LoVo (cell line): Measurements from ENCODE around the gene SIRPG.
"Not testable (repeated sequence)": the region's sequence is repeated elsewhere in the genome, so short reads cannot be mapped to it uniquely, and the experiment has no call there.

ENCODE experiments used
- DNase-seq: peaks from one replicate; pipeline ENCODE4 v3.0.0-alpha.2; 2016; ENCODE audit warnings: low spot score

Gene SIRPG

DNA sequence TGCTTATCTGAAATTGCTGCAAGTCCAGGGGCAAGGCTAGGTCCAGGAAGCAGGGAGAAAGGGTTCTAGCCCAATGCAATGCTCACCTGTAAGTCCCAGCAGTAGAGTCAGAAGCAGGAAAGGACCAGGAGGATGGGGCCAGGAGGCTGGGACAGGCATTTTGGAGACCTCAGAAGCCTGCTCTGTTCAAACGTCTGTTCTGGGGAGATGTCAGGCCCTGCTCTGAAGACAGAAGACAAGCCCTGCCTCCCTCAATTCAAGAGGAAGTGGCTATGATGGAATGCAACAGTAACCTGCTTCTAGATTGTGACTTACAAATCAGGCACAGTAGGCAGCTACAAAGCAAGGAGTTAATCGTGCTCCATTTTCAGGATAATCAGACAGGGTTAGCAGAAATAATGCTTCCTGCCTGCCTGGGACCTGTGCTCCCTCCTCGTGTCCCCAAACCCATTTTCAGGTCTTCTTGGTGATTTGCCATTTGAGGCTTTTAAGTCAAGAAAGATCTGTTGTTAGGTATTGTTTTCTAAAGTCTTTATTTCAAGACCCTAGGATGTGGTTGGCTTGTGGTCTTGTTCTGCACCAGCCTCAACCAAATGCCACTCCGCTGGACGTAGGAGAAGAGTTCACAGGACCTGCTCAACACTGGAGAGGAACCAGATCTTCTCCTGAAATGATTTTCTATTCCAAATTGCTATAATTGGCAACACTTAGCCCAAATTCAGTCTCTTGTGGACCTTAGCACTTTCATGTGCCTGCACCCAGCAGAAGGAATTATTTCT is at the start of gene SIRPG:
TSS of gene SIRPG (minus strand) at position 224 of the 779 bp plus-strand sequence. CDS start at position 159, 65 bp downstream.
- DNase-seq, result no peak

GRCh38 chr20:1706887-1707286 is 49.3 kb upstream of the SIRPG start:
- DNase-seq, result not testable (repeated sequence)

DNA sequence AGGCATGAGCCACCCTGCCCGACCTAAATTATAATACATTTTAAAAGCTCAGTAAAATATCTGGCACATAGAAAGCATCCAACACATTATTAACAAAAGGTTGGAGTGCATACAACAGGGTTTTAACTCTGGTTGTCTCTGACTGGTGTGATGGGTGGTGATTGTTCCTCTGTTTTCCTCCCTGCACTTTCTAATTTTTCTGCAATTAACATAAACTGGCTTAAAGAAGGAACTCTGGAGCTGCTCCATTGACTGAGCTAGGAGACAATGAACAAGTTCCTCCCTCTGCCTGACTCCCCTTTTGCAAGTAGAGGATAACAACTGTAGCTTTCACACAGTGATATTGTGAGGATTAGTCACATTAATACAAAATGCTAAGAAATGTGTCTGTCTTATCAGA is 48.5 kb upstream of the SIRPG start:
- DNase-seq, result no peak

GRCh38 chr20:1702855-1703254 is 45.3 kb upstream of the SIRPG start:
- DNase-seq, result no peak

DNA sequence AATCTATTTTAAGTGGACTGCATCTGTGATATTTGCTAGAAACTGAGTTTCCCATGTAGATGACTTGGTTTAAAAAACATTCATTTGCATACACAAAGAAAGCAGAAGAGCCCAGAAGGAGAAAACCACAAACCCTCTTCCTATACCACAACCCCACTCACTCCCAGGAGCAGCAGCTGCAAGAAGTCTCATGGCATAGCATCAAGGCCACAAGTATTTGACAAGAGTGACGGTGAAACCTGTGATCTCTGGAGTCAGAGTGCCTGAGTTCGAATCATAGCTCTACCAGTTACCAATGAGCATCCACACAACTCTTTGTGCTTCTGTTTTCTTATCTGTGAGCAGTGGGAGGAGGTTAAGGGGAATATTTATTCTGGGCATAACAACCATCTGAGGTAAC is 44.7 kb upstream of the SIRPG start:
- no peak for DNase-seq

DNA sequence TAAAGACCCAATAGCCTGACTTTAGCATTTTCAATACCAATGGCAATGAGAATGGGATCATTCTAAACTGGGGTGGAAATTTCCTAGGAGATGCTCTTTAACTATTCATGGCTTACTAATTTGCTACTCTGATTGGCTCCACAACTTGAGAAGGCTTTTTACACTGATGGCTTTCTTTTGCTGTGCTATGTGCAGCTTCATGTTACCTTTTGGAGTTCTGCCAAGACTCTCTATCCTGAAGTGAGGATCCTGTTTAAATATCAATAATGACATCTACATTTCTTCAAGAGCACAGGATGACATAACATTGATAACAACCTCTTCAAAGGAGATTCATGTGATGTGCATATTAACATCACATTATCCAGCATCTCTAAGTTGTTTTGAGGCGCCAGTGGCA is 43.4 kb upstream of the SIRPG start:
- no peak for DNase-seq

DNA sequence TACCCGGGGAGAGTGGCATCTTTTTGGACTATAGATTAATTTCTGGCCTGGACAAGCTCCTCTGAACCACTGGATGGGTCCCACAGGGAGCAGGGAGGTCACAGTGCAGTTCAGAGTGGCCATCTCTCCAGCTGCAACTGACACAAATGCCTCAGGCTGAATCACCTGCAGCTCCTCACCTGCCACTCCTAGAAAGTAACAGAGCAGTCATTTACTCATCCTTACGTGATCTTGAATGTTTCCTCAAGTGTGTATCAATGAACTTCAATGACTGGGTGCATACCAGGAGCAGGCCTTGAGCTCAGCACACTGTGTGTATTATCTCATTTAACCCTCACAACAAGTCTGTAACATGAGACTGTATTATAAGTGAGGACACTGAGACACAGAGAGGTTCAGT is 40.0 kb upstream of the SIRPG start:
- no peak for DNase-seq

- DNase-seq, result no peak
Measured at GRCh38 chr20:1696521-1697209, 39.1 kb upstream of the SIRPG start.

- no peak for DNase-seq
Measured at GRCh38 chr20:1694672-1695071, 37.1 kb upstream of the SIRPG start.

- DNase-seq, result no peak
Measured at GRCh38 chr20:1693427-1693826, 35.8 kb upstream of the SIRPG start.

DNA sequence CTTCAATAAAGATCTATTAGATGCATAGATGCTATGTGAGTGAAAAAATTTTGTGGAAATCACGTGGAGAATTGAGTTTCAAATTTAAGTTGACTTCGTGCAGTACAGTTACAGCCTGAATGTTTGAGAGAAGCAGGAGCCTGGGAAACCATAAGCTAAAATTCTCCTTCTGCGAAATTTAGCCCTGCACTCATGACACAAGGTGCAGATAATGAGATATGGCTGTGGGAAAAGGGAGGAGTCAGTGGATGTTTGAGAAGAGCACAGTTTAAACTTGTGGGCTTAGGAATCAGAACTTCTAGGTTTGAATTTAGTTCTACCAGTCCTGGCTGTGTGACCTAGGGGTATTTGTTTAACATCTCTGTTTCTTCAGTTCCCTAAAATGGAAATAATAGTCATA is 32.1 kb upstream of the SIRPG start:
- DNase-seq, result no peak

DNA sequence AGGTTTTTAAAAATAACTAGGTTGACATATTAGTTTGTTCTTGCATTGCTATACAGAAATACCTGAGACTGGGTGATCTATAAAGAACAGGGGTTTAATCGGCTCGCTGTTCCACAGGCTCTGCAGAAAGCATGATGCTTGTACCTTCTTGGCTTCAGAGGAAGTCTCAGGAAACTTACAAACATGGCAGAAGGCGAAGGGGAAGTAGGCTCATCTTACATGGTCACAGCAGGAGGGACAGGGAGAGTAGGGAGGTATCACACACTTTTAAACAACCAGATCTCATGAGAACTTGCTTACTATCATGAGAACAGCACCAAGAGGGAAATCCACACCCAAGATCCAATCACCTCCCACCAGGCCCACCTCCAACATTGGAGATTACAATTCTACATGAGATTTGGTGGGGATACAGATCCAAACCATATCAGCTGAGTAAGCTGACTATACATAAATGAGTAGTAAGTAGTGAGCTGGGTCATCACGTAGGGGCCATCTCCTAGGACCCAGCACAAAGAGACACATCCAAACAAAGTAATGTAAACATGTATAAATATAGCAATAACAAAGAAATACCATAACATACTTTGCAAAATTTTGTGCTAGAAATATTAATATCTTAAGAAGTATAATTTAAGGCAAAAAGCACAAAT is 31.4 kb upstream of the SIRPG start:
- DNase-seq, result no peak

- no peak for DNase-seq
Measured at GRCh38 chr20:1687053-1687452, 29.5 kb upstream of the SIRPG start.

- DNase-seq, result no peak
Measured at GRCh38 chr20:1686151-1686748, 28.7 kb upstream of the SIRPG start.

- no peak for DNase-seq
Measured at GRCh38 chr20:1685304-1686052, 27.9 kb upstream of the SIRPG start.

GRCh38 chr20:1684872-1685271 is 27.3 kb upstream of the SIRPG start:
- DNase-seq, result no peak

DNA sequence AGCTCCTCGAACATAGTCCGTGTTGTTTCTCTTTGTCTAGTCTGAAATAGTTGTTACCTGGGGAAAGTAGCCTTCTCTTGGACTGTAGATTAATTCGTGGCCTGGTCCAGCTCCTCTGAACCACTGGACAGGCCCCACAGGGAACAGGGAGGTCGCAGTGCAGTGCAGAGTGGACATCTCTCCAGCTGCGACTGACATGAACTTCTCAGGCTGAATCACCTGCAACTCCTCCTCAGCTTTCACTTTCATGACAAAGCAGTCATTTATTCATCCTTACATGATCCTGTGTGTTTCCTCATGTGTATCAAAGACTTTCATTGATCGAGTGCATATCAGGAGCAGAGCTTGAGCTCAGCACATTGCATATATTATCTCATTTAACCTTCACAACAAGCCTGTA is 19.1 kb upstream of the SIRPG start:
- DNase-seq, result no peak

DNA sequence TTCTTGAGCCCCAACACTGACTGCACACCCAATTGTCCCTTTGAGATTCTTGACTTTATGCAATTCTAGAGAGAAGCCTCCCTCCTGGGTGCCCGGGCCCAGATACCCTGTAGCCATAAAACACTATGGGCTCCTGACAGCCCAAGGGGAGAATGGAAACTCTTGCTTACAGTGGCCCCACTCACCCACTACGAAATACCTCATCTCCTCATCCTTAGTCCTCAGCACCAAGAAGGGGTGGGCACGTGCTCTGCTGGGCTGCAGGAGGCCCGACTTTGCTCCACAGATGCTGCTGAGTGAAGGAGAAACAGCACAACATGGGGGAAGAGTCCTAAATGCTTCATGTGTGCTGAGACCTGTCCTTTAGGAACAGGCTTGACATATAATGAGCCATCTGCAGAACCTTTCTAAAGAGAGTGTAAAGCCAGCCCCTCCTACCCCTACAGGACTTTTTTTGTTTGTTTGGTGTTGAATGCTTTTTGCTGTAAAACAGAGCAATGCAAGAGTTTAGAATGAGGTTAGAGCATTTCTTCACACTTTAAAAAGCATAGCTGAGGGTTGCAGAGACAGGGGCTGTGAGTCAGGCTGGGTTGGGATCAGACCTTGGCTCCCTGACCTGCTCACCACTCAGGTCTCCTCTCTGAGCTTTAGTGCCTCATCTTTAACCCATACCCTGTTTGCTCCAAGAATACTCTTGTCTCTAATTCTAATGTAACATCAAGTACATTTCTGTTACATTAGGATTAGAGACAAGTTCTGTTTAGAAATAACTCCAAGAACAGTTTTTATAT is 17.6 kb upstream of the SIRPG start:
- DNase-seq, result no peak

- no peak for DNase-seq
Measured at GRCh38 chr20:1674361-1674760, 16.8 kb upstream of the SIRPG start.

GRCh38 chr20:1673424-1673823 is 15.8 kb upstream of the SIRPG start:
- no peak for DNase-seq

- DNase-seq, result no peak
Measured at GRCh38 chr20:1672728-1673127, 15.1 kb upstream of the SIRPG start.
